ENCODE data around the gene CHMP2A.

DNA sequence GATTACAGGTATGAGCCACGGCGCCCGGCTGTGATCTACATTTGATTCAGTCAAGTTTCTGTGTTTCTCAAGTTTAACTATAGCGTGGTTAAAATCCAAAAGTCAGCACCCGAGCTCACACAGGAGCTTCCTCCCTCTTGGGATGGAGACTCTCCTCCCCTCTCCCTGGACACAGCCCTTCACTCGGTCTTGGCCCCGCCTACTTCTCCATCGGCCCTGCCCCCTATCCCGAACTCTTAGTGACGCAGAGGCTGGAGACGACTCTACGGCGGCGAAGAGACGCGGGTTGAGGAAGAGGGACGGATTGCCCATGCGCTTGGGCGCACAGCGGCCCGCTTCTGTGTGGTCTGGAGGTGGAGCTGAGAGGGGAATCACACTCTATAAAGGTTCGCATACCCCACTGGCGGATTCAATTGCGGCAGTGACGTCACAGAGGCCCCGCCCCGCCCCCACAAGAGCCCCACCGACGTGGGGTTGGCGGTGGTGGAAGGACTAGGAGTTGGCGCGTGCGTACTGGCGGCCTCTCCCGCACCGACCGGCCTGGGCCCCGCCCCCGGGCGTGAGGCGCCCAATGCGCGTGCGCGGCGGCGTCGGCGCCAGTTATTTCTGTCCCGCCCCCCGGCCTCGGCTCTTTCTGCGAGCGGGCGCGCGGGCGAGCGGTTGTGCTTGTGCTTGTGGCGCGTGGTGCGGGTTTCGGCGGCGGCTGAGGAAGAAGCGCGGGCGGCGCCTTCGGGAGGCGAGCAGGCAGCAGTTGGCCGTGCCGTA is 10.9 kb downstream of the CHMP2A start, which contains the start of gene TRIM28:
- peak; percentile 98 for TF ChIP-seq POLR2A (IDR thresholded peaks at IDR 0.05; ENCODE audit: low read length)
- TF ChIP-seq, protein P1, sequence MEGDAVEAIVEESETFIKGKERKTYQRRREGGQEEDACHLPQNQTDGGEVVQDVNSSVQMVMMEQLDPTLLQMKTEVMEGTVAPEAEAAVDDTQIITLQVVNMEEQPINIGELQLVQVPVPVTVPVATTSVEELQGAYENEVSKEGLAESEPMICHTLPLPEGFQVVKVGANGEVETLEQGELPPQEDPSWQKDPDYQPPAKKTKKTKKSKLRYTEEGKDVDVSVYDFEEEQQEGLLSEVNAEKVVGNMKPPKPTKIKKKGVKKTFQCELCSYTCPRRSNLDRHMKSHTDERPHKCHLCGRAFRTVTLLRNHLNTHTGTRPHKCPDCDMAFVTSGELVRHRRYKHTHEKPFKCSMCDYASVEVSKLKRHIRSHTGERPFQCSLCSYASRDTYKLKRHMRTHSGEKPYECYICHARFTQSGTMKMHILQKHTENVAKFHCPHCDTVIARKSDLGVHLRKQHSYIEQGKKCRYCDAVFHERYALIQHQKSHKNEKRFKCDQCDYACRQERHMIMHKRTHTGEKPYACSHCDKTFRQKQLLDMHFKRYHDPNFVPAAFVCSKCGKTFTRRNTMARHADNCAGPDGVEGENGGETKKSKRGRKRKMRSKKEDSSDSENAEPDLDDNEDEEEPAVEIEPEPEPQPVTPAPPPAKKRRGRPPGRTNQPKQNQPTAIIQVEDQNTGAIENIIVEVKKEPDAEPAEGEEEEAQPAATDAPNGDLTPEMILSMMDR (IDR thresholded peaks at IDR 0.05) = no peak
- TF ChIP-seq SMC3 (IDR thresholded peaks at IDR 0.05) = 0 out of 3 replicates have a peak, but pooled peaks have one; percentile 6
- TF ChIP-seq CHD2 (IDR thresholded peaks at IDR 0.05; ENCODE audit: low read length, partially characterized antibody) = no peak
- TF ChIP-seq, protein P2, sequence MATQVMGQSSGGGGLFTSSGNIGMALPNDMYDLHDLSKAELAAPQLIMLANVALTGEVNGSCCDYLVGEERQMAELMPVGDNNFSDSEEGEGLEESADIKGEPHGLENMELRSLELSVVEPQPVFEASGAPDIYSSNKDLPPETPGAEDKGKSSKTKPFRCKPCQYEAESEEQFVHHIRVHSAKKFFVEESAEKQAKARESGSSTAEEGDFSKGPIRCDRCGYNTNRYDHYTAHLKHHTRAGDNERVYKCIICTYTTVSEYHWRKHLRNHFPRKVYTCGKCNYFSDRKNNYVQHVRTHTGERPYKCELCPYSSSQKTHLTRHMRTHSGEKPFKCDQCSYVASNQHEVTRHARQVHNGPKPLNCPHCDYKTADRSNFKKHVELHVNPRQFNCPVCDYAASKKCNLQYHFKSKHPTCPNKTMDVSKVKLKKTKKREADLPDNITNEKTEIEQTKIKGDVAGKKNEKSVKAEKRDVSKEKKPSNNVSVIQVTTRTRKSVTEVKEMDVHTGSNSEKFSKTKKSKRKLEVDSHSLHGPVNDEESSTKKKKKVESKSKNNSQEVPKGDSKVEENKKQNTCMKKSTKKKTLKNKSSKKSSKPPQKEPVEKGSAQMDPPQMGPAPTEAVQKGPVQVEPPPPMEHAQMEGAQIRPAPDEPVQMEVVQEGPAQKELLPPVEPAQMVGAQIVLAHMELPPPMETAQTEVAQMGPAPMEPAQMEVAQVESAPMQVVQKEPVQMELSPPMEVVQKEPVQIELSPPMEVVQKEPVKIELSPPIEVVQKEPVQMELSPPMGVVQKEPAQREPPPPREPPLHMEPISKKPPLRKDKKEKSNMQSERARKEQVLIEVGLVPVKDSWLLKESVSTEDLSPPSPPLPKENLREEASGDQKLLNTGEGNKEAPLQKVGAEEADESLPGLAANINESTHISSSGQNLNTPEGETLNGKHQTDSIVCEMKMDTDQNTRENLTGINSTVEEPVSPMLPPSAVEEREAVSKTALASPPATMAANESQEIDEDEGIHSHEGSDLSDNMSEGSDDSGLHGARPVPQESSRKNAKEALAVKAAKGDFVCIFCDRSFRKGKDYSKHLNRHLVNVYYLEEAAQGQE (IDR thresholded peaks at IDR 0.05) = no peak
- no peak for TF ChIP-seq ZSCAN20 (CRISPR knock-in tag; IDR thresholded peaks at IDR 0.05)

All from A549 (cell line).